Jurkat, Clone E6-1 (cell line): ENCODE results near the gene KLHDC10.
A peak's percentile ranks its signal among the peaks of the same experiment; 100 is the strongest.
"Not testable (repeated sequence)": the region's sequence is repeated elsewhere in the genome, so short reads cannot be mapped to it uniquely, and the experiment has no call there.

Experiments
- DNase-seq: peaks from one replicate; pipeline ENCODE4 v3.0.0-alpha.2; 2011; ENCODE audit warnings: low read depth, low spot score
- H3K4me3 ChIP-seq: 2 replicates; pipeline ENCODE4 v1.5.1; 2011; ENCODE audit warnings: mild to moderate bottlenecking, low read length, control low read depth, moderate library complexity

KLHDC10 gene

DNA sequence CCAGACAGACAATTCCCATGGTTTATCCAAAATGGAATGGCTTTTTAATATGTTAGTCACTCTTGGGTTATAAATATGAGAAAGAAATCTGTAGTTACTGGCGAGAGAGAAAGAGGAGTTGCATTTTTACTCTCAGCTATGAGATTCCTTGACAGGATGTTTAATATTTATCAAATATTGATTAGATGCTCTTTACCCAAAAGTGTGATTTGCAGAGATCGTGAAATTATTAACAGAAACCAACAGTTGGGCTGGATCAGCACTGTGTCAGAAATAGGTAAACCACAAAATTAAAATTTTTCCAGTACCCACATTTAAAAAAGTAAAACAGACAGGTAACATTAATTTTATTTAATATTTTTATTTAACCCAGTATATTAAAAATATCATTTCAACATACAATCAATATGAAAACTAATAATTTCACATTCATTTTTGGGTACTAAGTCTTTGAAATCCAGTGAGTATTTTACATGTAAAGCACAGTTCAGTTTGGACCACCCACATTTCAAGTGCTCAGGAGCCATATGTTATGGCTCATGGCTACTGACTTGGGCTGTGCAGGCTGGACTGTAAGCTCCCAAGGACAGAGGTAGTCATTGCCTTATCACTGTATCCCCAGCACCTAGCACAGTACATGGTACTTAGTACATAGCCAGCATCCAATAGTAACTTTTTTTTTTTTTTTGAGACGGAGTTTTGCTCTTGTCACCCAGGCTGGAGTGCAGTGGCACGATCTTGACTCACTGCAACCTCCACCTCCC is 42.5 kb downstream of the KLHDC10 start:
- no peak overlapping the region for H3K4me3 ChIP-seq
- DNase-seq = no peak

DNA sequence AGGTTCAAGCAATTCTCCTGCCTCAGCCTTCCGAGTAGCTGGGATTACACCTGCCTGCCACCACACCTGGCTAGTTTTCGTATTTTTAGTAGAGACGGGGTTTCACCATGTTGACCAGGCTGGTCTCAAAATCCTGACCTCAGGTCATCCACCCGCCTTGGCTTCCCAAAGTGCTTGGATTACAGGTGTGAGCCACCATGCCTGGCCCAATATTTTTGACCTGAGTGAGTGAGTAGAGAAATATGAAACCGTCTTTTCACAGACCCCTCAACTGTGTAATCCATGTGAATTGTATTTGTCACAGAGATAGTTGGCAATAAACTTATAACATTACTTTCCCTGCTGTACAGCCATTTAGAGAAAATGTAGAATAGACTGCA is 43.1 kb downstream of the KLHDC10 start:
- not testable (repeated sequence) for H3K4me3 ChIP-seq, DNase-seq

DNA sequence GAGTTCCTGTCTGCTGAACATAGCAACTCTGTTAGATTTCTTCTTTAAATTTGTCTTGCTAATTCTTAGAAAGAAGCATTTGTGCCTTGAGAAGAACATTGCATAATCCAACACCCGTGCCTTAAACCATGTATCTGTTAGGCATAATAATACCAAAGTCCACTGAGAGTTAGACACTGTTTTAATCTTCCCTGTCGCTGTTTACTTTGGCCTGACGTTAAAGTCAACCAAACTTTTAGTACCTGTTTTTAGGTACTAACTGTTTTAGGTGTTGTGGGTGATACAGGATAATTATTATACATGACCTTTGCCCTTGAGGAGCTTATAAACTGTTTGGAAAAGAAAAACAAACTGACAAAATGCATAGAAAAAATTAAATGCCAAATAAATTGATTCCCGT is 43.6 kb downstream of the KLHDC10 start:
- no peak overlapping the region for H3K4me3 ChIP-seq

DNA sequence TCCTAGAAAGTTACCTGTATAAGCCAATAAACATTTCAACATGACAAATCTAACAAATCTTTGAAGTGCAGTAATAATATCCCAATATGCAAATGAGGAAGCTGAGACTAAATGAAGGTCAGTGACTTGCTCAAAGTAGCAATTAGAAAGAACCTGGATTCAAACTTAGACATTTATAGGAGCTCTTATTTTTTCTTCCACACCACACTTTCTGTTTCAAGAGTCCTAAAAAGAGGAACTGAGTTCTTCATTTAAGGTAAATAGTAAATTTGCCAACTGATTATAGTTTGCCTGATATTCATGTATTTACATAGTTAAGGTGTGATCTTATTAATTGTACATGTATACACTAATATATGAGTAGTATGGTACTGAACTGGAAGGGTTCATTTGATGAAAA is 44.0 kb downstream of the KLHDC10 start:
- DNase-seq = no peak
- no peak overlapping the region for H3K4me3 ChIP-seq

More for the DNA sequence above, 43.6 kb downstream of the KLHDC10 start:
- no peak for DNase-seq

DNA sequence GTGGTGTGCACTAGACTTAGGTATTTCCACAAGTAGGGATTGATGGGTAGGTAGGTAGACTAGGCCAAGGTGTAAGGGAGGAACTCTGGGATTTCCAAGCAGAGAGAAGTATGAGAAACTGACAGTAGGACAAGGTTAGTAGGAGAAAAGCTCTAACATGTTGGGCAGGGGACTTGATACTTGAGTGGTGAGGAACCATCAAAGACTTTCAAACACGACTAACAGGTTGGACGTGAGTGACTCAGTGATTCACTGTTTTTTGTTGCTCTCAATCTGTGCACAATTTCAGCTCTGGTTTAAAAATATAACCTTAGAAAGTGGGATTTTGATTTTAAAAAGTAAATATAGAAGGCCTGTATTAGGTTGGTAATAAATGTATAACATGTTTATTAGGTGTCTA is 44.4 kb downstream of the KLHDC10 start:
- DNase-seq = no peak
- no peak overlapping the region for H3K4me3 ChIP-seq

DNA sequence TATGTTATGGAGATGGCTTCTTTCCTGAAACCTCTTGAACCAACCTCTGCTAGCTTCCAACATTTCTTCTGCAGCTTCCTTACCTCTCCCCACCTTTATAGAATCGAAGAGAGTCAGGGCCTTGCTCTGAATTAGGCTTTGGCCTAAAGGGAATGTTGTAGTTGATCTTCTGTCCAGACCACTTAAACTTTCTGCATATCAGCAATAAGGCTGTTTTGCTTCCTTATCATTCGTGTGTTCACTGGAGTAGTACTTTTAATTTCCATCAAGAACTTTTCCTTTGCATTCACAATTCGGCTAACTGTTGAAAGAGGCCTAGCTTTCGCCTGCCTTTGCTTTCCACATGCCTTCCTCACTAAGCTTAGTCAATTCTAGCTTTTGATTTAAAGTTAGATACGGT is 48.0 kb downstream of the KLHDC10 start:
- no peak overlapping the region for H3K4me3 ChIP-seq
- no peak for DNase-seq

DNA sequence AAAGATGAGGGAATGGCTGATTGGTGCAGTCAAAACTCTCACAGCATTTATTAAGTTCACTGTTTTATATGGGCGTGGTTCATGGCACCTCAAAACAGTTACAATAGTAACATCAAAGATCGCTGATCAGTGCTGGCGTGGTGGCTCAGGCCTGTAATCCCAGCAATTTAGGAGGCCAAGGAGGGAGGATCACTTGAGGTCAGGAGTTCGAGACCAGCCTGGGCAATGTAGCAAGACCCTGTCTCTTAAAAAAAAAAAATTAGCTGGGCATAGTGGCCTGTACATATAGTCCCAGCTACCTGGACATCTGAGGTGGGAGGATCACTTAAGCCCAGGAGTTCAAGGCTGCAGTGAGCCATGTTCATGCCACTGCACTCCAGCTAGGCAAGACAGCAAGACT is 48.5 kb downstream of the KLHDC10 start:
- no peak overlapping the region for H3K4me3 ChIP-seq
- DNase-seq = no peak

DNA sequence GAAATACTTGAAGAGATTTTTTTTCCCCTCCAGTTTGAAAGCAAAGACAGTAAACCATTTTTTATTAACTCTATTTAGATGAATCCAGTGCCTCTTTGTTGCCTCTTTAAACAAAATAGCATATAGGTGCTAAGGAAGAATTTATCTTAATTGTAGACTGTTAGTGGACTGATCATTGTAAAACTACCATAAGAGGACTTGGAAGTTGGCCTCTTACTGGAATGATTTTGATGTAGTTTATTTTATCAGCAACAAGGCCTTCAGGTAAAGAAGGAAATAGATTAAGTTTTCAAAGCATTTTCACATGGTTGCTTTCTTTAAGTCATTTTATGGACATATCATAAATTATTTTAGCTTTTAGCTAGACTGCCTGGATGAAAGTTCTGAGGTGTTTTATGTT is 53.2 kb downstream of the KLHDC10 start:
- no peak for DNase-seq
- no peak overlapping the region for H3K4me3 ChIP-seq

DNA sequence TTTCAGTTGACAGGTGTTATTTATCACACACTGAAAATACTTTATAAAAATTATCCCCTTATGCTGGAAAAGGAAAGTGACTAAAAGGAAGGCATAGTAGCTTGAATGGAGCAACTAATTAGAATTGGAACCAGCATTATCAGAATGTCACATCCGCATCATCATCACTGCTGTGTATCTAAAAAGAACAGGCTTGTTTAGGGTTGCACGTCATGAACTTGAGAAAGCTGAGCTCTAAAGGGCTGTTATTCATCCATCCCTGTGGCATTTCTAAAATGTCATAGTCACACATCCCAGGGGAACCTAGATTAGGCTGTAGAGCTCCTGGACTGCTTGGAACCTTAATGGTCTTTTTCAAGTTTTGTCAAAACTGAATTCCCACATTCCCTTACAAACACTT is 54.4 kb downstream of the KLHDC10 start:
- no peak overlapping the region for H3K4me3 ChIP-seq
- no peak for DNase-seq

DNA sequence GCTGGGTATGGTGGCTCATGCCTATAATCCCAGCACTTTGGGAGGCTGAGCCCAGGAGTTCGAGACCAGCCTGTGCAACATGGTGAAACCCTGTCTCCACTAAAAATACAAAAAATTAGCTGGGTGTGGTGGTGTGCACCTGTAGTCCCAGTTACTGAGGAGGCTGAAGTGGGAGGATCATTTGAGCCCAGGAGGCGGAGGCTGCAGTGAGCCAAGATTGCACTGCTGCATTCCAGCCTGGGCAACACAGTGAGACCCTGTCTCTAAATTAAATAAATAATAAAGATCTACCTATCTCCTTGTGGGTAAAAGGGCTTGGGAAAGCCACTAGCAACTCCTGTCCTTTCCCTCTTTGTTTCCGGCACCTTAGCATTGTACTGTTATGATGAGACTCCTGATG is 56.5 kb downstream of the KLHDC10 start:
- not testable (repeated sequence) for DNase-seq, H3K4me3 ChIP-seq

DNA sequence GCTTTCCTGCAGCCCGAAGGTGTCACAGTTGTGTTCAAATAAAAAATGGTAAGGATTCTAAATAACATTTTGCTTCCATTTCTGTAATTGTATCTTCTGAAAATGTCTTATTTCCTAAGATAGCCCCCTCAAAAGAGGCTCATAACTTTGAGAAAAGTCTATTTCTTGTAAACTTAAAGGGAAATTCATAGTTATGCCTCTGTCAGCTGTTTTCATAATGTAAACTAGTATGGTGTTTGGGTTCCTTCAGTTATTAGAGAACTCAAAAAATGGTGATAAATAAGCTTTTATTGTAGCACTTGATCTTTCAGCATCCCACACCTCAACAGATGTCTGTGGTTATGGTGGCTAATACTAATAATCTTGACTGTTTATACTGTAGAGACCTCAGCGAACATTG is 57.1 kb downstream of the KLHDC10 start:
- H3K4me3 ChIP-seq = no peak overlapping the region
- DNase-seq = no peak

DNA sequence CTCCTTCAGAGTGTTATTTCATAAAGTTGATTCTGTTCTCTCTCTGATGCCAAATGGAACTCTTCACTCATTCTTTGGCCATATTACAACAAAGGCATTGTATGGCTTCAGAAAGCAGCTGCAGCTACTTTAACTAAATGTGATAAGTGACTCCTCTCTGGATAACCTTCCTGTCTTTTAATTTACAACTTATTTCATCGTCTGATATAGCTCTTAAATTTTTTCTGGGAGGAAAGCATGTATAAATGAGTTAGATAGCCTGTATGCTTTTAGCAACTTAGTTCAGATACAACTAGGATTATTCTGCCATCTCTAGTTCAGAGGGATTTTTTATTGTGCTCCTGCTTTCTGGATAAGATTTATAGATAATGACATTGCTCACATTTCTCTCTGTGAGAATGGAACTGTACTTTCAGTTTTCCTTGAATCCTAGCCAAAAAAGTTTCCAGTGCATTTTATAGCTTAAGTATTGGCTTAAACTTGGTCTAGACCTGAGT is 57.5 kb downstream of the KLHDC10 start:
- DNase-seq = no peak
- H3K4me3 ChIP-seq = no peak overlapping the region

DNA sequence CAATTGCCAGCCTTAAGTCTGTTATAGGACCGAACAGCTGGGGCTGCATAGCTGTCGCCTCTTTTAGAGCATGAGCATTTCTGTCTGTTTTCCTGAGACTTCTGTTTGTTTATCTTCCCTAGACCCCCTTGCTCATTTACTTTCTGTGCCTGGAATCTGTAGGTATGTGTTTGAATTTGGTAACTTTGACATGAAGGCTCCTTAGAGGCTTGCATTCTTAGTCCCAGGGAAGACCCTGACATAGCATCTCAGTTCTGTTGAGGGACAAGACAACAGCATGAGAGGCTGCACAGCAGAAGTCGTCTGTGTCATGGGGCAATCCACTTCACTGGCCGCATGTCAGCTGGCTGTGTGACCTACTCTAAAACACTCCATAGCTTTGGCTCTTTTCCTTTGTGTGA is 58.7 kb downstream of the KLHDC10 start:
- no peak for DNase-seq
- H3K4me3 ChIP-seq = no peak overlapping the region

DNA sequence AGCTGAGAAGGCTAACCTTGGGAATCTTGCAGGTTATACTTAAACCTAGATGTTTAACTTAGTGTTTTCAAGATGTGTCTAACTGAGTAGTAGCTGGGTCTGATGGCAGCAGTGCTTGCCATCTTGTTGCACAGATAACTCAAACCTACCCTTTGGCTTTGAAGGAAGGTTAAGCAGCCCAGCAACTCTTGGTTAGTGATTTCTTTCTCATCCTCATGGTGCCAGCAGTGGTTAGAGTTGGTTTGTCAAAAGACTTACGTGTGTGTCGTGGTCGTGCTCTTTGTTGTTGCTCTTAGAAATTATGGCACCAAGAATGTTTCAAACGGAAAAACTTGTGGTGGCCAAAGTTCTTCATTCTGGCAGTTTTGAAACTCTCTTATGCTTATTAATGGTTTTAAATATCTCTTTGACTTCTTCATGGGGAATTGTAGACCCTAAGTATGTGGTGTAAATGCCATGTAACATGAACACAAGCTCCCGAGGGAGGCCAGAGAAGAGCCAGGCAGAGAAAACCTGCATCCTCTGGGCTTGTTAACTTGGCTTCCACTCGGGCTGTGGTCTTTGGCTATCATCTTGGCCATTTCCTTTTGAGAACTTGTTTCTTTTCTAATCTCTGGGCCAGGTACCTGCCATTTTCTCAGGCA is 61.0 kb downstream of the KLHDC10 start:
- H3K4me3 ChIP-seq = no peak overlapping the region
- DNase-seq = peak; percentile 18

DNA sequence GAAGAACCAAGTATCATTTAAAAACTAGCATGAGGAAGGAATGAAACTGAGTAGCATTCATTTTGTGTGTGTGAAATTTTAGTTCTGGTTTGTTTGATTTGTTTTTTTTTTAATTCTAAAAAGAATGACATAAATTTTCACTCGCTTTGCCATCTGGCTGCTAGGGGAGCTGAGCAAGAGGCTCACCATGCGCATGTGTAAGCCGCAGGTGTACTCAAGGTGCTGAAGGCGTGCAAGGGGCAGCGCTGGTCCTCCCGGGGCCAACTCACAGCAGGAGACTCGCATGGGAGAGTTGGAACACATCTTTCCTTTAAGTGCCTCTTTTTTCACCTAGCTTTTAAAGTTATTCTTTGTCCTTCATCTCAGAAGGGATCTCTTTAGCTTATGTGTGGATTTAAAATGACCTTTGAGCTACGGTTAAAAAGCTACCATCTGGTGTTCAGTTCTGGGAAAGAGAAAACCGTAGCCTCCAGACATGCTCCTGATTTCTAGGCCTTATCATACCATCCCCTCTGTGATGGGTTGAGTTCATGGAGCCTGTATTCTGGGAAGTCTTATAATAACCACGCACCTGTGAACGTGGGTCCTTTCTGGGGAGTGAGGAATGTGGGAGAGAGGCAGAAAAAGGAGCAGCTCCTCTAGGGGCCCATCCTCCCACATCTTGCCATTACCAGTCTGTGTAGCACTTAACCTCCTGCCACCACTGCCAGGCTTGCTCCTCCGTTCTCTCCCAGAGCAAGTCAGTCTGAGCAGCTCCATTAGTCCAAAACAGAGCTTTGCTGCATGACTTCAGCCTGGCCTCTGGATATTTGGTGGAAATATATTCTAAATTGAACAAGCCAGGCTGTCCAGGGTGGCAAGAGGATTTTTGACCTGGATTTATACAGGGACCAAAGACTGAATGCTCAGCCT is 61.9 kb downstream of the KLHDC10 start:
- DNase-seq = no peak
- H3K4me3 ChIP-seq = no peak overlapping the region

DNA sequence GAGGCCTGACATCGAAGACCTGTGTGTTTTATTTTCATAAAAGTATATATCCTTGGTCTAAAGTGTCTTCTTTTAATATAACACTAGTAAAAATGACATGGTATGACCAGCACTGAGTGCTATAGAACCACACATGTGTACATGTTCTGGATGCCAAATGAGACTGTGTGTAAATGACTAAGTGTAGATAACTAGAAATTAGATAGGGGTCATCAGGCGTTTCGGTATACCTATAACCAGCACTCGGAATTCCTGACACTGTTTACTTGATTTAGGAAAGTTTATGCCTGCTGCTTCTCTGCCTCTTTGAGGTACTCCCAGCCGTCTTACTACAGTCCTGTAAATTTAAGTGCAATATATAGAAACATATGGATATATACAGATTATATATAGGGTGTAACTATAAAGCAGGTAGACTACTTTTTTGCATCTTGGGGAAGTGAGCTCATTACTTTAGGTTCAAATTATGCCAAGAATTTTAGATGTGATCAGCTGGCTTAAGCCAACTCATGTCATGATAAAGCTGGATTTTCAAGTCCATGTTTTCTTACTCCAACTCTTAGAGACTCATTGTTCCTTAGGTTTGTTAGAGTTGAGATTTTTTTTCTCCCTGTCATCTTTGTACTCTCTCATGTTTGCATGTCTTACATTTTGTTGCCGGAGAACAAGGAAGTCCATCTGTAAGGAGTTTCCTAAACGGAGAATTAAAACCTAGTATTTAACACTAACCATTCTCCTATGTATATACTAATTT is 62.9 kb downstream of the KLHDC10 start:
- DNase-seq = no peak
- no peak overlapping the region for H3K4me3 ChIP-seq

DNA sequence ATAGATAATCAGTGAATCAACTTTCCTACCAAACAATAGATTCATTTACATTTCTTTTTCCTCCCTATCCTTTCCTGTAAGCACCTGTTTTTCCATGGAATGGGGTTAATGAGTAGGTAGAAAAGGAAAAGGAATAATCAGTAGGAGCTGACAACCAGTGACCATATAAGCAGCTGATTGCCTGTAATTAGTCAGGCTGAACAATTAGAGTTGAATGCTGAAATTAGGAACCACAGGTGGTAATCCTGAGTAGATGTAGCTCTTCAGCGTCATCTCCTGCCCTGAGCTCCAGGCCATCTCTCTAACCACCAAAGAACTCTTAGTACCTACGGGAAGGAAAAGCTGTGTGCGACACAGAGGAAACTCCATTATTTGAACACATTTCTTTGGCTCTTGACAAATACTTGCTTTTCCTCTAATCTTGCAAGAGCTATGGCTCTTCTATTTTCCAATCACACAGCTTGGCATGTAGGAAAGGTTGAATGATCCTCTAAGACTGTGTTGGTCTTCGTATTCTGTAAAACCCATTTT is 63.8 kb downstream of the KLHDC10 start:
- no peak overlapping the region for H3K4me3 ChIP-seq
- DNase-seq = no peak

DNA sequence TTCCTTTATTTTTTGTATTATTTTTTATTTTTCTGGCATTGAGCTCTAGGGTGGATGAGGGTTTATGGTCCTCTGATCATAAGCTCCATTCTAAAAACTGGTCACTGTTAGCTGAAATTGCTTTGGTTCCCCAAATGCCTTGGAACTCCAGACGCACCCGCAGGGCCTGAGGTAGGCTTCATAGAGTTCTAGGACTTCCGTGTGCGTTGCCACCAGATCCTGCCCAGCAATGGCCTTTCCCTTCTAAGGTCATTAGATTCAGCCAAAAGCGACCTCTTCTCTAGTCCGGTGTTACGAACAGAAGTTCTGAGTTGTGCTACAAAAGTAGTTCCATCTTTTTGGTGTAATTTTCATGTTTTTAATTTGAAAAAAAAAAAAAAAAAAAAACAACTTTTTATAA is 64.4 kb downstream of the KLHDC10 start:
- no peak overlapping the region for H3K4me3 ChIP-seq
- no peak for DNase-seq
